Nucleus accumbens (tissue), 56 donors: Measurements from ENCODE around the gene SERPINE1.

ENCODE experiments used
- DNase-seq, 56 donors: peaks; one replicate each; lab custom pipeline; 2025; lab: John Stamatoyannopoulos, UW

The SERPINE1 gene

GRCh38 chr7:101151908-101152651 lies 25.2 kb downstream of the SERPINE1 start:
- no peak for DNase-seq

- DNase-seq, result peak; percentile 49 to 97 (median 88)
These were observed 27.2 kb downstream of the SERPINE1 start, which contains the start of gene AP1S1 for GRCh38 chr7:101153969-101154692. TSS of gene AP1S1 (plus strand) at chr7:101154476. CDS start at chr7:101154515, 39 bp downstream.

- peak in 2 of 56 donors; percentile 24 to 67 for DNase-seq
These were observed 27.8 kb downstream of the SERPINE1 start for GRCh38 chr7:101154693-101155102.

- no peak for DNase-seq
These were observed 28.4 kb downstream of the SERPINE1 start for GRCh38 chr7:101155303-101155702.

DNA sequence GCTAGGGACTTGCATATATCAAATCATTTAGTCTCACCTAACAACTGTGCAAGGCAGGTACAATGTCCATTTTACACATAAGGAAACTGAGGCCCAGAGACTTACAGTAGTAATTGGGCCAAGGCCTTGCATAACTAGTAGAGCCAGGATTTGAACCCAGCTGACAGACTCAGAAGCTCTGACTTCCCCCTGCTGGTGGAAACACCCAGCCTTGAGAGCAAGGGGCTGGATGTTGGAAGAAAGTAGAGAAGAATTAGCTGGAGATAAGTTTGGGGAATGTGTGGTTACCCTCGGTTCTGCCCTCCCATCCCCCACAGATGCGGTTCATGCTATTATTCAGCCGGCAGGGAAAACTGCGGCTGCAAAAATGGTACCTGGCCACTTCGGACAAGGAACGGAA lies 29.4 kb downstream of the SERPINE1 start:
- no peak for DNase-seq

GRCh38 chr7:101156866-101157589 lies 30.1 kb downstream of the SERPINE1 start:
- DNase-seq, result no peak

GRCh38 chr7:101159696-101160674 lies 33.1 kb downstream of the SERPINE1 start:
- DNase-seq, result peak in 33 of 56 donors; percentile 5 to 78 (median 33)

DNA sequence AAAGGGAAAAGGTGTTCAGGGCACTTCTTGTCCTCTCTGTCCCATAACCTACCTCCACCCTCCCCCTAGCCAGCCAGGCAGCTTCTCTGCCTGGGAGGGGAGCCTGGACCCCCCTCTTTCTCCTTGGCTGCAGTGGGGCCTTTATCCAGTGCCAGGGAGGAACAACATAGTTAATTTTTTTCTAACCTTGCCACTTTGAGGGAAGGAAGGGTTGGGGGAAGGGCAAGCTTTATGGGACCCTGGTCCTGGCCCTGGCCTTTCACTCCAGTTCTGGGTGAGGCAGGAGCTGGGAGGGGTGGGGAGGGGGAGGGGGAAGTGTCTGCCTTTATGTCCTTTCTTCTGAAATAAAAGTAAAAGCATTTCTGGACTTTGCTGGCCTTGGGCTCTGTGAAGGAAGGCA lies 34.0 kb downstream of the SERPINE1 start:
- no peak for DNase-seq

GRCh38 chr7:101161692-101162471 lies 35.0 kb downstream of the SERPINE1 start:
- no peak for DNase-seq

DNA sequence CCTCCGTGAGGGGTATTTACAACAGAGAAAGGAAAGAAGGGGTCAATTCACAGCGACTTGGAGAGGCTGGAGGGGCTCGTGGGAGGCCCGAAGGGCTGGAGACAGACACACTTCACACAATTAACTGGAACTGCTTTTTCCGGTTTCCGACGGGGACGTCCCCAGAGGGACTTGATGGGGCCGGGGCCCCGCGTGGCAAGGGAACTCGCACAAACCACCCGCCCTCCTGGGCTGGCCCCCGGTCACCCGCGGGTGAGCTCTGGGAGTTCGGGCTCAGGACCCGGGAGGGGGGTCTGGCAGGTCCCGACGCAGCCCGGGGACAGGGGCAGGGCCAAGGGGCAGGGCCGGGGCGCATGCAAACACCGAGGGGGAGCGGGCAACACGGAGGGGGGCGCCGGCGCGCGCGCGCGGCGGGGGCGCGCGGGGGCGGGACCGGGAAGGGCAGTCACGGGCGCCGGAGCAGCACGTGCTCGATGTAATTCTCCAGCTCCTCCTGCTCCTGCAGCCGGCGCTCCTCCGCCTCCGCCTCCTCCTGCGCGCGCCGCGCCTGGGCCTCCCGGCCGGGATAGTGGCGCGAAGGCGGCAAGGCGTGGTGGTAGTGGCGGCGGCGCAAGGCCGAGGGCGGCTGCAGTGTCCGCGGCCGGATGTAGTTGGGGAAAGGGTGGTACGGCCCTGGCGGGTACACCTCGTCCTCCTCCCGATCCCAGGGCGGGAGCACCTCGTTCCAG lies 35.8 kb downstream of the SERPINE1 start:
- DNase-seq, result peak in 9 of 56 donors; percentile 15 to 59 (median 31)

GRCh38 chr7:101163279-101164070 lies 36.6 kb downstream of the SERPINE1 start:
- DNase-seq, result peak in 7 of 56 donors; percentile 16 to 54 (median 38)

GRCh38 chr7:101164071-101164840 lies 37.4 kb downstream of the SERPINE1 start:
- peak in 4 of 56 donors; percentile 21 to 54 (median 36) for DNase-seq

GRCh38 chr7:101165075-101165957 lies 38.4 kb downstream of the SERPINE1 start, which contains the start of gene VGF:
TSS of gene VGF (minus strand) at chr7:101165569. CDS start at chr7:101164843, 726 bp downstream.
- peak; percentile 18 to 93 (median 82) for DNase-seq

DNA sequence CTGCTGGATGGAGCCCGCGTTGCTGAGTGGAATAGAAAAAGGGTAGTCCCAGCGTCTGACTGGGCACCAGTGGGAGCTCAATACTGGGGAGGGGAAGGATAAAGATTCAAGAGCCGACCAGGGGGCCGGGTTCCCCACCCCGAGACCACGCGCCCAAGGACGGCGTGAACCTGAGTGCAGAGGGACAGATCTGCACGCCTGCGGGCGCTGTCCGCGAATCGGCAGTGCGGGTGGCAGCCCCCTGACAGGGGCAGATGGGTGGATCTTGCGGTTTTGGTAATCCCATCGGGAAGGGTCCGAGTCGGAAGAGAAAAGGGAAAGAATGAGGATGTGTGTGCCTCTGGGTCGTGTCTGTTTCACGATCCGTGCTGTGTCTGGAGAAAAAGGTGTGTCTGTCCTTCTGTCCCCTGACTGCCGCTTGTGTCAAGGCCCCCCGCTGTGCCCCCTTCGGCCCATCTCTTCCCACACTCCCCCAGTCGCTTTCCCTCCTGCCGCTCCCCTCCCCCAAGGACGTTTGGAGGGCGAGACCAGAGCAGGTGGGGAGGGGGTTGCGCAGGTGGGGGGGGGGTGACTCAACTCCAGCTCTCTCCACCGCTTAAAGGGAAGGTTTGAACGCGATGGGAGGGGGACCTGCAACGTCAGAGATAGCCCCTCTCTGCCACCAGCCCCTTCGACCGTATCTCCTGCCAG lies 39.2 kb downstream of the SERPINE1 start:
- no peak for DNase-seq

DNA sequence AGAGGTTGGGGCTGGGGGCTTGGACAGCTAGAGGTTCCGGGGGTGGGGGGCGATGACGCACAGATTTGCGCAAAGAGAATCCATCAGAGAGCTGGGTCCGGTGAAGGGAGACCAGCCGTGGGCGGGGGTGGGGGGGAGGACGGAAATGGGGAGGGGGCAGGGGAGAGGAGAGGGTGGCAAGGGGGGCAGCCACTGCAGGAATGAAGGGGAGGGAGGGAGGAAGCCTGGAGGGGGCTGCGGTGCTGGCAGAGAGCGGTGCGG lies 39.7 kb downstream of the SERPINE1 start:
- DNase-seq, result no peak
